Right atrium auricular region (tissue), 2 donors: ENCODE results near the gene MED15. TPM values are rescaled to one million over a fixed set of nuclear protein-coding genes. Genes with fewer than 3 reads are reported as not detected.
A peak's percentile ranks its signal among the peaks of the same experiment; 100 is the strongest.

ENCODE experiments used
- DNase-seq: peaks from one replicate; pipeline ENCODE4 v3.0.0-alpha.2; 2019; ENCODE audit warnings: low spot score
- H3K27ac ChIP-seq, 2 donors: fragments of 200-600 bp; sonication (generic); 1 replicate in 1 of 2; 2 replicates in 1 of 2; pipeline ENCODE4 v1.5.1; 2016 to 2019
- H3K27me3 ChIP-seq, 2 donors: fragments of 200-600 bp; sonication (generic); one replicate each; pipeline versions ENCODE4 v1.5.1 to v1.6.0; 2017 to 2019
- H3K36me3 ChIP-seq: fragments of 200-600 bp; sonication (generic); one replicate; pipeline ENCODE4 v1.5.1; 2016
- H3K4me1 ChIP-seq, 2 donors: fragments of 200-600 bp; sonication (generic); one replicate each; pipeline versions ENCODE4 v1.5.1 to v1.6.0; 2017 to 2019
- H3K4me3 ChIP-seq, 2 donors: fragments of 200-600 bp; sonication (generic); 1 replicate in 1 of 2; 2 replicates in 1 of 2; pipeline ENCODE4 v1.5.1; 2017 to 2019; ENCODE audit warnings: mild to moderate bottlenecking in 1 of 2, moderate library complexity in 1 of 2
- H3K9me3 ChIP-seq, 2 donors: fragments of 200-600 bp; sonication (generic); one replicate each; pipeline ENCODE4 v1.5.1; 2019
- CTCF ChIP-seq, 2 donors: fragments of 200-600 bp; sonication (generic); IDR thresholded peaks; one replicate each; pipeline ENCODE4 v1.5.1; 2019; ENCODE audit warnings: antibody characterized with exemption in 2 of 2
- total RNA-seq, 2 donors: library from RNA; depleted of rRNA; stranded (reverse); fragments of >200 nt; gene quantifications; one replicate each; pipeline ENCODE4 v1.1.0, GENCODE V29; 2016

The MED15 gene
- total RNA-seq, 2 donors from 2014 or later: 18.8 to 40.6 TPM

- Histone ChIP-seq H3K27ac (no peak overlapping the region), H3K9me3 (no peaks in the 10 kb centered on the region), H3K27me3 (no peaks in the 10 kb centered on the region), H3K4me1 (peaks cover 0 to 18% of the 10 kb centered on the region in 2 donors), H3K4me3 (no peak overlapping the region), H3K36me3 (no peaks in the 10 kb centered on the region)
- TF ChIP-seq CTCF (IDR thresholded peaks at IDR 0.05): no peak
- no peak for DNase-seq
These were observed 18.5 kb upstream of the MED15 start for GRCh38 chr22:20488946-20489345.

GRCh38 chr22:20490183-20490940, 17.0 kb upstream of the MED15 start:
- DNase-seq: no peak
- no peak overlapping the region for H3K4me3 ChIP-seq
- no peaks in the 10 kb centered on the region for H3K27me3 ChIP-seq
- TF ChIP-seq CTCF (IDR thresholded peaks at IDR 0.05): no peak
- H3K4me1 ChIP-seq: peaks cover 0 to 29% of the 10 kb centered on the region in 2 donors
- no peaks in the 10 kb centered on the region for H3K9me3 ChIP-seq
- no peak overlapping the region for H3K27ac ChIP-seq
- no peaks in the 10 kb centered on the region for H3K36me3 ChIP-seq

- no peak for DNase-seq
- Histone ChIP-seq H3K27ac (no peak overlapping the region), H3K36me3 (no peaks in the 10 kb centered on the region), H3K27me3 (no peaks in the 10 kb centered on the region), H3K4me1 (peaks cover 0 to 29% of the 10 kb centered on the region in 2 donors), H3K4me3 (no peak overlapping the region), H3K9me3 (no peaks in the 10 kb centered on the region)
- TF ChIP-seq CTCF (IDR thresholded peaks at IDR 0.05): no peak
These were observed 16.5 kb upstream of the MED15 start for GRCh38 chr22:20490941-20491307.

GRCh38 chr22:20491346-20491745, 16.1 kb upstream of the MED15 start:
- no peak for TF ChIP-seq CTCF (IDR thresholded peaks at IDR 0.05)
- Histone ChIP-seq H3K4me3 (no peak overlapping the region), H3K27ac (no peak overlapping the region), H3K36me3 (no peaks in the 10 kb centered on the region), H3K27me3 (no peaks in the 10 kb centered on the region), H3K9me3 (no peaks in the 10 kb centered on the region), H3K4me1 (peaks cover 0 to 29% of the 10 kb centered on the region in 2 donors)
- DNase-seq: no peak

GRCh38 chr22:20494978-20495860, 12.2 kb upstream of the MED15 start, which contains the start of gene KLHL22:
Gene KLHL22 (minus strand): TSS chr22:20495795. CDS start chr22:20489211, 6,584 bp downstream.
- Histone ChIP-seq H3K27ac (peak within 1 kb of the TSS; percentile 95), H3K36me3 (no peaks in the 10 kb centered on the region), H3K4me1 (peaks cover 0 to 22% of the 10 kb centered on the region in 2 donors), H3K9me3 (no peaks in the 10 kb centered on the region), H3K27me3 (no peaks in the 10 kb centered on the region), H3K4me3 (peak within 1 kb of the TSS; percentile 81 to 86)
- no peak for DNase-seq
- TF ChIP-seq CTCF (IDR thresholded peaks at IDR 0.05): no peak
